NCI-H774 (cell line): Measurements from ENCODE around the gene DGKG.

Experiments
- DNase-seq: peaks from one replicate; lab custom pipeline; 2025; lab: John Stamatoyannopoulos, UW

The DGKG gene

GRCh38 chr3:186367631-186368030 lies 5.6 kb upstream of the DGKG start:
- DNase-seq, result no peak

- no peak for DNase-seq
Measured at GRCh38 chr3:186366206-186366605, 4.2 kb upstream of the DGKG start.

DNA sequence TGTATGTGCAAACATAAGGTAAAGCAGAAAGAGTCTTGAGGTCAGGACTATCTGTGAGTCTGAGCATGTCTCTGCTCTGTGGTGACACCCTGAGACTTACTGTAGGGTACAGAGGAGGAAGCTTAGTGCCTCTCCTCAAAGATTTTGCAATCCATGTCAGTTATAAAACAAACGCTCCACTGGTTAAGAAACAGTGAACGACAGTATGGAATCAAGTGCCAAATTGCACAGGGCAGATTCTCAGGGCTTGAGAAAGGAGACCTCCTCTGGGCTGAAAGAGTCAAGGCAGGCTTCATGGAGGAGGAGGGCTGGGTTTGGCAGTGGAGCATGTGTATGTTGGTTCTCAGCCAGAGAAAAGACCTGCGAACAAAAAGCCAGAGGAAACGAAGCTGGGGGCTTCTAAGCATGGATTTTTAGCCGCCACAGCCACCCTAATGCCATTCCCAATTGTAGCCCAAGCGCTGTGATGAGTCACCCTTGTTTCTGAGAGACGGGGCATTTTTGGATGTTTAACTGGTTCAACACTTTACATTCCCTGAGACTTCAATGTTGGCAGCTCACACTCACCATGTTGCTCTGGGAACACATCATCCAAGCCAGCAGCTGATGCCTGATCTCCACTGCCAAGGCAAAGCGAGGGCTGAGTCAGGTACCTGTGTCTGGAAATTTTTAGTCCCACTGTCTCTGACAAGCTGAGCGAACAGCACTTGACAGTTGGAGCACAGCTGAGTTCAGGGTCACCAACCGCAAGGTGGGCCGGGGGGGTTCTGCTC lies 3.4 kb upstream of the DGKG start:
- no peak for DNase-seq

DNA sequence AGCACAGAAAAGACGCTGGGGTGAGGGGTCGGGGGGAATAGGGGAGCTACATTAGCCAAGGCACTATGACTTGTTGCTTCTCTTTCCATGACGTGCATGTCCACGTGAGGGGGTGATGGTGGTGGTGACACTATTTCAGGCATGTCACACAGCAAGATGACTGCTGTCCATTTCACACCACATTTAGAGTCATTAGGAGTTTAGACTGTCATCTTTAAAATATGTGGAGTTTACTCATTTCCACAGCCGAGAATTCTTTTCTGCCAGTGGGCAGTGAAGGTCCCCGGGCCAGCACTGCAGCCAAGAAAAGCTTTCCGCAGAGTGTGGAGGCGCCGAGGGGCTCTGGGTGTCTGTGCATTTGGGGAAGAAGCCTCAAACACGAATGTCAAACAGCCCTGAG lies 954 bp upstream of the DGKG start:
- DNase-seq, result no peak

DNA sequence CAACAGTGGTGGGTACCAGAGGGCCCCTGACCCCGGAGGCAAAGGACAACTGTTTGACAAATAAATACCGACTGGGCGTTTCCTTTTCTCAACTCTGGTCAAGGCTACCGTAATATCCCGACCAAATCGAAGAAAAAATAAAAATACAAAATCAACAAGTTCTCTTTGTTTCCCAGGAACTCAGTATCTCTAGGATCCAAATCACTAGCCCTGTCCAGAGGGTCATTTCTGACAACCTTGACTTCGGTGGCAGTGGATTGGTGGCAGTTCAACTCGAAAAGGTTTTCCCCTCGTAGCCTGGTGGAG lies 456 bp upstream of the DGKG start:
- DNase-seq, result no peak

DNA sequence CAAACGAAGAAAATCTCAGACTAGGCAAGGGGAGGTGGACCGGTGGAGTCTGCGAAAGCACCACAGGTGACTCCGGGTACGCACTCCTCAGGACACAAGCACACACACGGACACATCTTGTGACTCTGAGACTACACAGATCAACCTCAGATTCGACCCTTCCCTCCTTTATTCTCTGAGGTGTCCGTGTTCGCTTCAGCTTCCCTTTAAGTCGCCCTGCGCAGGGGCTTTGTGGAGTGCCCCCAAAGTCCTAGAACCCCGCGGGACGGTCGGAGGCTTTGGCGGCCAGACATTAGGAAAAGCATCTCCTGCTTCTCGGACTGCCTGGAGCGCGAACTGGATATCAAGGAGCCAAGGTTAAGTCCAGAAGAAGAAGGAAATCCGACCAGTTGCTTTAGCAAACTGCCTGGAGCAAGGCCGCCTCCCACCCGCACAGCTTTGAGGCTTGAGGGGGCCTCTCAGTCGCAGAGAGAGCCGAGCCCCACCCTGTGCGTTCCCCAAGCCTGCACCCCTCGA lies 730 bp downstream of the DGKG start:
- DNase-seq, result no peak

DNA sequence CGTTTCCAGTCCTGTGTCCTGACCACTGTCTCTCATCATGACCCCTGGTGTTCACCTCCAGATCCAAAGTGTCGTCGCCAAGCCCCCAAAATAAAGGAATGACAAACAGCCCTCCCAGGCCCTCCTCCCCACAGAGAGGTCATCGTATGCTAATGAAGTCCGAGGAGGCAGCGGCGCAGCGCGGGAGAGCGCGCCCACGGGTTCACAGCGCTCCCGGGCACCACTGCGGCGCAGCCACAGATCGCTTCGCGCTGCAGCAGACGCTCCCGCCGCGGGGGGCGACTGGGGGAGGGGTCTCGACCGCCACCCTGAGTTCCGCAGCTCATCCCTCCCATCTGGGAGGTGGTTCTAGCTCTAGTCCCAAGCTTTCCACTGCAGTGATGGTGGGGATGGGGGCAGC lies 1.3 kb downstream of the DGKG start:
- no peak for DNase-seq

GRCh38 chr3:186359078-186359477 lies 3.0 kb downstream of the DGKG start:
- DNase-seq, result no peak

- no peak for DNase-seq
Measured at GRCh38 chr3:186356152-186356551, 5.9 kb downstream of the DGKG start.

GRCh38 chr3:186354100-186354499 lies 7.9 kb downstream of the DGKG start:
- no peak for DNase-seq

- DNase-seq, result no peak
Measured at GRCh38 chr3:186352369-186352768, 9.7 kb downstream of the DGKG start.

GRCh38 chr3:186342197-186342596 lies 19.8 kb downstream of the DGKG start:
- DNase-seq, result no peak

- DNase-seq, result no peak
Measured at GRCh38 chr3:186340204-186340603, 21.8 kb downstream of the DGKG start.

DNA sequence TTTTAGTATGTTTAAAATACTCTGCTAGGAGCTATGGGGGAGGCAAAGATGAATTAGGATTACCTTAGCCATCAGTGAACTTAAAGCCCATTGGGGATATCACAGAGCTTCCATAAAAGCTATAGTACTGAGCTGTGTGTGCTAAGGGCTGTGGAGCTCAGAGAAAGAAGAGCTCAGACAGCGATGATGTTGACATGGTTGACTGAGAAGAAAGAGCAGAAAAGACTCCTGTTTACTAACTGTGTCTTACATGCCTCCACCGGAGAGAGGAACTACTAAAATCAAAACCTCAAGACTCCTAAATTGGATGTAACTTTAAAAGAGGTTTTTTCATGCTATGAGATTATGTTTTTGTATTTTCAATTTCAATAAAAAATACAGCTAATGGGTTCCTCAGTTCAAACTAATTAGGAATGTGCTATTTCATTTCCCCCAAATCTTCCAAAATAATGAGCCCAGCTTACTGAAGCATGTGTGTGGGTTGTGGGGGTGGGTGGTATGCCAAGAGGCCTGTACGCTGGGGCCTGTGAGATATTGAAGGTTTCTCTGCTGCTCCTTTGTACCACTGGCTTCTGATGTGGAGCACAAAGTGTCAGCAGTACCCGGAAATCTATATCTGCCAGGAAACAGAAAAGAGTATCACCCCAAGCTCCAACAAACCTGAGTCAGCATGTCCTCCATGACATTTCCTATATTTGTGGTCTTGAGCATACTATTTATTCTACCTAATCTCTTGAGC lies 22.7 kb downstream of the DGKG start:
- DNase-seq, result no peak

DNA sequence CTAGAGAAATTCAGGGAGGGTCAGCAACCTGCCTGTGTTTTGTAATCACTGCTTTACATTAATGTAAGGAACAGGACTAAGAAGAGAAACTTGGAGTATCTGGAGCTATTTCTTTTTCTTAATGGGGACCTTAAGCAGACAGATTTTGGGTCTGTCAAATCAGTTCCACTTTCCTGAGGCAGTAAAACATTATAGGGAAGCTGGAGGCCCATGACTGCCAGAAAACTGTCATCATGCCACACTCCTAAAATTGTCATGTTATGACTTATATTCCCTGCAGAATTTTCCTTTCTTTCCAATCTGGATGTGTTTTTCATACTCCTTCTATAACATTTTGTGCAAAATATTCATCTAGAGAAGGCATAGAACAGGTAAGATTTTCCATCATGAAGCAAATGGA lies 28.8 kb downstream of the DGKG start:
- no peak for DNase-seq

DNA sequence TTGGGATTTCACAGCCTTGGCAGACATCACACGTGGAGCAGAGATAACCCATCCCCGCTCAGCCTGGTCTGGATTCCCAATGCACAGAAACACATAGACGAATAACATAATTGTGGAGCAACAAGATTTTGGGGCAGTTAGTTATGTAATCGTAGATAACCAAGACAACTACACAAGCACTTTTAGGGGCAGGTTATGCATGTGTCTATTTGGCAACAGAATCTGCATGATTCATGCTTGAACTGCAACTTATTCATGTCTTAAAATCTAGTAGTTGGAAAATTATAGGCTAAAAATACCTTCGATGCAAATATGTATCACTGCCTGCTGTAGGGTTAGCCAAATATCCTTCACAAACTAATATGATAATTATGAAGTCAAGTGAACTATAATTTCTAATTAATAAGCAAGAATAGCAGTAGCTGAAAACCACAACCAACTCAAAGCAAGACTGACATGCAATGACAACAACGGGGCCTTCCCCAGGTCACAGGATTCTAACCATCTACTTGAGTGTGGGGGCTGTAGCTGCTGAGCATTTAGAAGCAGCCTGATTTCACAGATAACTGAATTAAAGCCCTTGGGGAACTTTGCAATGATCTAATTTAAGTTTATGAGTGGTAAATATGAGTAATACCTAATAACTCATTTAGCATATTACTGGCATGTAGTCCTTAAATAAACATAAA lies 31.1 kb downstream of the DGKG start:
- DNase-seq, result no peak

GRCh38 chr3:186329589-186329988 lies 32.4 kb downstream of the DGKG start:
- no peak for DNase-seq

DNA sequence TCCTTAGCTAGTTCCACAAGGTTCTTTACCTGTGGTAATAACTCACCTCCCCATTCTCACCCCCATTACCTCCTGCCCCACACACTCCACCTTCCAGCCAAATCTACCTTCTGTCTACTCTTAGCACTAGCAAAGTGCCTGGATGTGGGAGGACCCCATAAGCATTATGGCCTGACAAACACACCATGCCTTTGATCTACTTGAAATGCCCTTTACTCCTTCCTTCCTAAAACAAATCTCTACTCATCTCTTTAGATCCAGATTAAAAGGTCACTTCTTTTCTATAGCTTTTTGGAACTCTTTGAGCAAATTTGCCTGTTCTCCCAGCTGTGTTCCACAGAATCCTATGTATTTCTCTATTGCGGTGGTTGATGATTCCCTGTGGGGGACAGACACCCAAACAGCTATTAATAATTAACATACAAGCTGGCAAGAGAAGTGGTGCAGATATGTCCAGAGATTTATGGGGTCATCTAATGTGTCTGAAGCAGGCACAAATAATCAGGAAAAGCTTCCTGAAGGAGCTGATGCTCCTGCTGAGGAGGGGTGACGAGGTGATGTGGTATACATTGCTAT lies 34.0 kb downstream of the DGKG start:
- no peak for DNase-seq

GRCh38 chr3:186322761-186323160 lies 39.3 kb downstream of the DGKG start:
- DNase-seq, result no peak

- no peak for DNase-seq
Measured at GRCh38 chr3:186321746-186322145, 40.3 kb downstream of the DGKG start.

DNA sequence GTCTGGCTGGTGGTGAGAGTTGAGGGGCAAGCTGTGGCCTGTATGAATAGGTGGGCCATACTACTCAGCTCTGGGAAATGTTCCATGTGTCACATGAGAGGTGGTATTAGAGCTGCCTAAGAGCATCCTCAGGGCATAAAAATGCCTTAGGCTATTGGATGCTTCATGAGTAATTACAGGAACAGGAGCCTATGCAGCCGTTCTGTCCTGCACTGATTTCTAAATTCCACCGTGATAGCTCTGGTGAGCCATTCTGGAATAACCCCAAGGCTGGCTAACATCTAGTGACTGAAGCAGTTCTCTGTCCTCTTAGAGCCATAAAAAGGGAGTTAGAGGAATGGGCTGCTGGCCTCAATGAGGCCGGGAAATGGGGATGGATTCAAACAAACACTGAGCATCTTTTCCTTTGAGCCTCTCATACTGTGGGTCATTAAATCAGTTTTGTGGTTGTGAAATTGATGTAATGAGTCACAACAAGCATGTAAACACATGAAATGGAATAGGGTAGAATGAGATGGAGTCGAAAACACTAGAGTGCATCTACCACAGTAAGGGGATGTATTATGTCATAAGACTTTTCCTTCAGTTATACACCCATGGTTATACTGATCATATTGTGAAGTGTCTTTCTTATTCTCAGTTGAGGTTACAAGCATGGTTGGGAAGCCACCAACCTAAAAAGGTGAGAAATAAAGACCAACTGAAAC lies 41.0 kb downstream of the DGKG start:
- DNase-seq, result no peak

- DNase-seq, result no peak
Measured at GRCh38 chr3:186319945-186320344, 42.1 kb downstream of the DGKG start.
